Daoy (cell line): Measurements from ENCODE around the gene GALNT13. TPM values are rescaled to one million over a fixed set of nuclear protein-coding genes. Genes with fewer than 3 reads are reported as not detected.
"Not testable (repeated sequence)": the region's sequence is repeated elsewhere in the genome, so short reads cannot be mapped to it uniquely, and the experiment has no call there.

ENCODE experiments used
- DNase-seq: peaks from one replicate; pipeline ENCODE4 v3.0.0-alpha.2; 2015; ENCODE audit warnings: low read depth
- total RNA-seq: library from RNA; depleted of rRNA; stranded (reverse); fragments of >200 nt; shearing (Covaris generic); gene quantifications from 2 replicates; pipeline ENCODE4 v1.2.3, GENCODE V29; 2014

GALNT13 gene
- total RNA-seq, 1 experiment from 2014 or later = not detected

DNA sequence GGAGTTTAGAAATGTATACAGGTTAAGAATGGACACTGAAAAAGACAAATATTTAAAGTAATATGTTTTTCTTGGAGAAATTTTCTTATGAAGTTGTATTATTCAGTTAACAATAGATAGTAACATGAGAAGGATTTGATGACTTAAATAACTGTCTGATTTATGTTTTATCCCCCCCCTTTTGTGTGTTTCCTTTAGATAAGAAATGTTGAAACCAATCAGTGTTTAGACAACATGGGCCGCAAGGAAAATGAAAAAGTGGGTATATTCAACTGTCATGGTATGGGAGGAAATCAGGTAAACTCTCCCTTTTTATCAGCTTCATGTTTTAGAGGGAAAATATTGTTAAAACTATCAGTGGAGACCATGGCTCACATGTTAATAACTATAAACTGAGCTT, 537.1 kb downstream of the GALNT13 start:
- DNase-seq = no peak

- DNase-seq = no peak
These were observed 550.5 kb downstream of the GALNT13 start for GRCh38 chr2:154422251-154422650.

DNA sequence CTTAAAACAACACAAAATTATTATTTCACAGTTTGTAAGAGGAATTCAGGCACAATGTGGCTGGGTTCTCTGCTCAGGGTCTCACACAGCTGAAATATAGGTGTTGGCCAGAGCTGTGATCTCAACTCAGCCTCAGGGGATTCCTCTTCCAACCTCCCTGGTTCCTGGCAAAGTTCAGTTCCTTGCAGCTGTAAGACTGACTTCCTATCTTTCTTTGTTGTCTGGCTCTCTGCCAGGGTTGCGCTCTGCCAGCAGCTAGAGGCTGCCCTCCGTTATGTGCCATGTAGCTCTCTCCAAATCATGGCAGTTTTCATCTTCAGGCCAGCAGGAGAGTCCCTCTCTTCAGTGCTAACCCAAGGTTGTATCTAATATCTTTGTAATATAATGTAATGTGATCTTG, 554.3 kb downstream of the GALNT13 start:
- no peak for DNase-seq

GRCh38 chr2:154427453-154427852, 555.7 kb downstream of the GALNT13 start:
- no peak for DNase-seq

DNA sequence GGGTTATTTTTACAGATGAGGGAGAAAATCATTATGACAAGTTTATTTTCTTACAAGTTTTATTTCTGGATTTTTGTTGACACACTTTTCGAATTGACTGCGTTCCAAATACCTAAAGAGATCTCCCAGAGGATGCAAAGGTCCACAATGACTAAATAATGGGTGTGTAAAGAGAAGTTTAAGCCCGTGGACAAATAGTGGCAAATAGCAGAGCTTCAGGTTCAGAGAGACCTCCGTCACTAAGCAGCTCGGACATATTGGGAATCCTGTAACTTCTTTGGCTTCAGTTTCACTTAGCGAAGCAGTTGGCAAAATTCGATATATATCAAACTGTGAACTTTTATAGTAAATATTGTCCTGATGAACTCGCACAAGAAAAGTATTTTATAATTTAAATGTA, 556.3 kb downstream of the GALNT13 start:
- no peak for DNase-seq

DNA sequence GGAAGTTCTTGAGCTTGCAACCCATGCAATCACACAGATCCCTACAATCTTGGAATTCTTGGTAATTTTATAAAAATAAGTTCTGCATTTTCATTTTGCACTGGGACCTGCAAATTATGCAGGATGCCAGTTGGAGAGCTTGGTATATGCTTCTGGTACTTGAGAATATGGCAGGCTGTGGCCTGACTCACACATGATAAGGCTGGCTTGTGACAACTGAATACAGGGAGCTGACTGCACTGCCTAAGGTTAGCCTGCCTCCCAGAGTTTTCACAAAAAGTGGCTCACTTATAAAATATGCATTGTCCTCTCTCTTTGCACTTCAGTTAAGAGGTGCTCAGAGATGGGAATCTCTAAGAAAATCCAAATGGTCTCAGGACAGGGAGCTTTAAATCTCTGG, 561.3 kb downstream of the GALNT13 start:
- no peak for DNase-seq

DNA sequence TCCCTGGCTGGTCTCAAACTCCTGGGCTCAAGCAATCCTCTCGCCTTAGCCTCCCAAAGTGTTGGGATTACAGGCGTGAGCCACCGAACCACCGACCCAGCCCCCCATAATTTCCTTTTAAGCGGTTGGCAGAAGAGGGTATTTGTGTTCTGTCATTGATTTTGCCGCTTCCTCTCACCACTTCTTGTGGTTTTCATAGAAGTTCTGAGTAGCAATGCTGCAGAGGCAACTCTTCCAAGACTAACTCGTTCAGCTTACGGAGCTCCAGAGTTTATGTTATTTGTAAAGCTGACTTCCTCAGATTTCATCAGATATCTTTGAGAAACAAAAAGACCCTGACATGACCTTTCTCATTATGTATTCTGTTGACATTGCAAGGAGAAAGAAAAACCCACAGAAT, 565.4 kb downstream of the GALNT13 start:
- DNase-seq = no peak

DNA sequence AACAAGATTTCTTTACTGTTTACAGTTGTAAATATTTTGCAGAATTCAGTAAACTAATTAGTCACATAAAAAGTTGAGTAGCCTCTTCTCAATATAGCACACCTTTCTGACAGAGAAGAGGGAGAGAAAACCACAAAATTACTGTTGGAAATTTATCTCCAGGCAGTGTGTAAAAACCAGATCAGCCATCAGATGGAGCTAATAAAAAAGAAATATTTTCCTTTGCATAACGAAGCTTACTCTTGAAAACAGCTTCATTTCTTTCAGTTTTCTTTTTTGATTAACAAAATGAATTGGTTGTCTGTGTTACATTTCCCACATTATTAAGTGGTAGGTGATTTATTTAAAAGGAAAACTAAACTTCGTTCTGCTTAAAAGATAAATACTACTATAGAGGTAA, 567.4 kb downstream of the GALNT13 start:
- DNase-seq = no peak

GRCh38 chr2:154443919-154444318, 572.2 kb downstream of the GALNT13 start:
- DNase-seq = no peak

GRCh38 chr2:154446324-154446723, 574.6 kb downstream of the GALNT13 start:
- no peak for DNase-seq

GRCh38 chr2:154447727-154448418, 576.2 kb downstream of the GALNT13 start:
- no peak for DNase-seq

DNA sequence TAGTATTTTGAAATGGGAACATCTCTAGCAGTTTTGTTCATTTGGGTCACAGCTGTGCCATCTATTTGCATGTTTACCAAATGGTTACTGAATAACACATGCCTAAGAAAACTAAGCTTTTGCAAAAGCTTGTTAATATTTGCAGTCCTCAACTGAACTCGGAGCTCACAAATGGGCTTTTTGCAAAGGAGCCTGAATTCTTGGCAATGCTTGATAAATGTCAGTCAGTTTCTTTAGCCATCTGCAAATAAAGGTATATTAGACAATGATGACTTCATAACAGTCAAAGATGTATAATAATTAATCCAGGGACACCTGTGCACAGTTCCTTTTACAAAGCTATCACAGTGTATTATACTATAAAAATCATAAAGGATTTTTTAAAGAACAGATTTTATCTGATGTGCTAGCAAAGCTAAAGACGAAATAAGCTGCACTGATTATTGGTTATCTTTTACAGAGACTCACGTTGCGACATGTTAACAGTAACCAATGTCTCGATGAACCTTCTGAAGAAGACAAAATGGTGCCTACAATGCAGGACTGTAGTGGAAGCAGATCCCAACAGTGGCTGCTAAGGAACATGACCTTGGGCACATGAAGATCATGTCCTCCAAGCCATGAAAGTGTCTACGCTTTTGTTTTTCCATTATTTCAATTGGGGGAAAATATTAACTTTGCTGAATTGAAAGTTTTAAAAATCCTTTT, 578.4 kb downstream of the GALNT13 start:
- DNase-seq = no peak

DNA sequence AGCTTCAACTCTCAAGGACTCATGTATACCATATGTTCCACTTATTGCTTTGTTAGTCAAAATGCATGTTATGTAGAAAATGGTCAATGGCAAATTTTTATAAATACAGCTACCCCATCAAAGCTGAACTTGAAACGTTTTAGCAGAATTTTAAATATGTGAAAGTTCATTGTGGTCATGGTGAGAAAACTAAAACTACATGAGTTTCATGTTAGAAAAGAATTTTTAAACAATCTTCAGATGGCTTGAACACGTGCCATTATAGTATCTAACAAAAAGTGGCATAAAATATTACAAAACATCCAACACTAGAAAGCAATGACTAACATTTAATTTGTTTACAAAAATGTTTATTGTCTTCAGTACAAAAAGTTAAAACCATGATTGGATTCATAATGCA, 580.7 kb downstream of the GALNT13 start:
- DNase-seq = no peak

- no peak for DNase-seq
These were observed 581.3 kb downstream of the GALNT13 start for GRCh38 chr2:154452906-154453493.

- no peak for DNase-seq
These were observed 583.4 kb downstream of the GALNT13 start for GRCh38 chr2:154455166-154455565.

DNA sequence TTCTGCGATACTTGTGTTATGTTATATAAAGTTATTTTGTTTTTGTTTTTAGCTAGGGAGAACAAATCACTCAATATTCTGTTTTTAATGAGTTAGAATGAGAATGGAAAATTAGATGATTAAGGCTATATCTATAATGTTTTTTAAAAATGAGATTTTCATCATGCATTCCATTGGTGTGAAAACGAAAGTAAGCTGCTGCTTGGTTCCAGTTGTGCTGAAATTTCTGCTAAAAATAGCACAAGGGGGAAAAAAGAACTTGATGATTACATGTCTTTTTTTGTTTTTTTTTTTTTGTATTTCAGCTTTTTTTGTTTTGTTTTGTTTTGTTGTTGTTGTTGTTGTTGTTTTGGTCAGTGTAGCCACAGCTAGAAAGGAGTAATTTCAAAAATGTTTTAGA, 584.1 kb downstream of the GALNT13 start:
- DNase-seq = no peak

- DNase-seq = no peak
These were observed 585.6 kb downstream of the GALNT13 start for GRCh38 chr2:154457286-154457685.

DNA sequence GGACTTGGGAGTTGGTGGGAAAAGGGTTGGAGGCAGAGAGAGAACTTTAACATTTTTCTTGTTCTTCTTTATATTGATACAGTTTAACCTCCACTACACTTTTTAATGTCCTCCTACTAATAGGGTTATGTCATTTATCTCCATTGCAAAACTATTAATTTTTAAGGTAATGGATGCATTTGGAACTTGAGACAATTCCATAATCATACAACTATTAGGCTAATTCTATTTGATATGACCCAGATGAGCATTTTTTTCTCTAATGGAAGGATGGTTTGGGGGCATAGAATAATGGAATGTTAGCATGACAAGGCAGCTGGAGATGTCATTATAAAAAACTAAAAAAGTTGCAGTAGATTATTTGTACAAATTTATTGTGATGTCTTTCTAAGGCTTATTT, 587.6 kb downstream of the GALNT13 start:
- DNase-seq = no peak

DNA sequence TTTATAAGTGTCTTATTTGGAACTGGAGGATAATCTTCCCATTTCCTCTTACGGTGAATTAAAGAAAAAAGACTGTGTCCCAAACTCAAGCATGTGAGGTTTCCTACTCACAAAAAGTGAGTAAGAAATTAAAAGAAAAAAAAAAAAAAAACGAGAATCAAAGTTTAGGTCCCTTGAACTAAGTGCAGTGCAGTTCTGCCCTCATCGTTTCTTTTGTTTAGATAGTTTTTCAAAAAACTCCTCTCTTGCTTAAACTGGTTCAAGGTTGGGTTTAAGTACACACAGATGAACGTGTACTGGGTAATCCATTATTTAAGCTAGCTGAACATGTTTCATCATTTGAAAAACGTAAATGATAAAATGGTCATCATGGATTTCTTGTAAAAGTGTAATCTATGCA, 590.9 kb downstream of the GALNT13 start:
- DNase-seq = no peak

- DNase-seq = no peak
These were observed 594.5 kb downstream of the GALNT13 start for GRCh38 chr2:154466226-154466625.

- no peak for DNase-seq
These were observed 598.7 kb downstream of the GALNT13 start for GRCh38 chr2:154470376-154470775.

GRCh38 chr2:154471492-154471891, 599.8 kb downstream of the GALNT13 start:
- DNase-seq = not testable (repeated sequence)

DNA sequence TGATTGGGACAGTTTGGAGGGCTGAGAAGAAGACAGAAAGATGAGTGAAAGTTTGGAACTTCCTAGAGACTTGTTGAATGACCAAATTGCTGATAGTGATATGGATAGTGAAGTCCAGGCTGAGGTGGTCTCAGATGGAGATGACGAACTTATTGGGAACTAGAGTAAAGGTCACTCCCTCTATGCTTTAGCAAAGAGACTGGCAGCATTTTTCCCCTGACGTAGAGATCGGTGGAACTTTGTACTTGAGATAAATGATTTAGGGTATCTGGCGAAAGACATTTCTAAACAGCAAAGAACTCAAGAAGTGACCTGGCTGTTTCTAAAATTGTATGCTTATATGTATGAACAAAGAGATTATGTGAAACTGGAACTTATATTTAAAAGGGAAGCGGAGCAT, 605.6 kb downstream of the GALNT13 start:
- no peak for DNase-seq
